Calu3 (cell line): ENCODE results near the gene OR7G1. TPM values are rescaled to one million over a fixed set of nuclear protein-coding genes. Genes with fewer than 3 reads are reported as not detected.

Source experiments
- BruUV-seq: library from RNA; stranded (reverse); fragments of 400-500 nt; replicated peaks from 2 replicates; lab custom pipeline; 2021; lab: Mats Ljungman, UMichigan
- CTCF ChIA-PET: fragments of 300-600 bp; sonication (Branson Sonifier 250); formaldehyde crosslinking; loops from one replicate; lab custom pipeline; 2022; ENCODE audit warnings: antibody characterized with exemption; lab: Charles Lee
- DNase-seq: peaks from one replicate; pipeline ENCODE4 v3.0.0; 2022
- H3K27ac Mint-ChIP-seq: one replicate; pipeline ENCODE4 v1.8.0; 2022; ENCODE audit warnings: mixed read lengths; ENCODE audit not compliant: unreplicated experiment
- H3K27me3 Mint-ChIP-seq: one replicate; pipeline ENCODE4 v1.8.0; 2022; ENCODE audit warnings: mixed read lengths; ENCODE audit not compliant: unreplicated experiment
- H3K36me3 Mint-ChIP-seq: one replicate; pipeline ENCODE4 v1.8.0; 2022; ENCODE audit warnings: mild to moderate bottlenecking, moderate library complexity, mixed read lengths; ENCODE audit not compliant: insufficient read depth, unreplicated experiment
- H3K4me1 Mint-ChIP-seq: one replicate; pipeline ENCODE4 v1.8.0; 2022; ENCODE audit warnings: mild to moderate bottlenecking, low read depth, mixed read lengths; ENCODE audit not compliant: unreplicated experiment
- H3K4me3 Mint-ChIP-seq: one replicate; pipeline ENCODE4 v1.8.0; 2022; ENCODE audit warnings: mild to moderate bottlenecking, low read depth, moderate library complexity, mixed read lengths; ENCODE audit not compliant: unreplicated experiment
- H3K9me3 Mint-ChIP-seq: one replicate; pipeline ENCODE4 v1.8.0; 2022; ENCODE audit warnings: low read depth, mixed read lengths; ENCODE audit not compliant: unreplicated experiment
- intact Hi-C: fragments of 100-400 bp; cut with micrococcal nuclease; formaldehyde crosslinking; loops from one replicate; pipeline ENCODE4 v1.10.0; 2022; ENCODE audit not compliant: unreplicated experiment
- total RNA-seq: library from RNA; stranded (reverse); gene quantifications from 2 replicates; pipeline ENCODE4 v1.2.3, GENCODE V29; 2022
- TF ChIP-seq, protein P1 (sequence below): fragments of 200-600 bp; IDR thresholded peaks from one replicate; pipeline ENCODE4 v1.8.0; 2022; ENCODE audit warnings: antibody characterized with exemption; ENCODE audit not compliant: unreplicated experiment

OR7G1 gene
- total RNA-seq, 1 experiment from 2014 or later = not detected

- no TSS peak for BruUV-seq
- Mint-ChIP-seq H3K27ac (no peak within 1 kb of the TSS), H3K4me3 (no peak within 1 kb of the TSS), H3K9me3 (peaks cover 10% of the 10 kb centered on the region), H3K27me3 (no peaks in the 10 kb centered on the region), H3K4me1 (peaks cover 9% of the 10 kb centered on the region), H3K36me3 (peaks cover 5% of the 10 kb centered on the region)
- TF ChIP-seq, protein P1, sequence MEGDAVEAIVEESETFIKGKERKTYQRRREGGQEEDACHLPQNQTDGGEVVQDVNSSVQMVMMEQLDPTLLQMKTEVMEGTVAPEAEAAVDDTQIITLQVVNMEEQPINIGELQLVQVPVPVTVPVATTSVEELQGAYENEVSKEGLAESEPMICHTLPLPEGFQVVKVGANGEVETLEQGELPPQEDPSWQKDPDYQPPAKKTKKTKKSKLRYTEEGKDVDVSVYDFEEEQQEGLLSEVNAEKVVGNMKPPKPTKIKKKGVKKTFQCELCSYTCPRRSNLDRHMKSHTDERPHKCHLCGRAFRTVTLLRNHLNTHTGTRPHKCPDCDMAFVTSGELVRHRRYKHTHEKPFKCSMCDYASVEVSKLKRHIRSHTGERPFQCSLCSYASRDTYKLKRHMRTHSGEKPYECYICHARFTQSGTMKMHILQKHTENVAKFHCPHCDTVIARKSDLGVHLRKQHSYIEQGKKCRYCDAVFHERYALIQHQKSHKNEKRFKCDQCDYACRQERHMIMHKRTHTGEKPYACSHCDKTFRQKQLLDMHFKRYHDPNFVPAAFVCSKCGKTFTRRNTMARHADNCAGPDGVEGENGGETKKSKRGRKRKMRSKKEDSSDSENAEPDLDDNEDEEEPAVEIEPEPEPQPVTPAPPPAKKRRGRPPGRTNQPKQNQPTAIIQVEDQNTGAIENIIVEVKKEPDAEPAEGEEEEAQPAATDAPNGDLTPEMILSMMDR = no peak
- no peak for DNase-seq
- CTCF ChIA-PET = no interaction called here
- intact Hi-C loops = no loop called here
Observed at GRCh38 chr19:9107375-9107774, 8.2 kb downstream of the OR7G1 start, which contains the start of gene OR7G2. Gene OR7G2, minus strand, starts transcription at chr19:9107475. Its CDS starts 4,232 bp downstream, at chr19:9103243.

- intact Hi-C loops = no loop called here
- BruUV-seq = no TSS peak
- Mint-ChIP-seq H3K27me3 (no peaks in the 10 kb centered on the region), H3K4me1 (no peaks in the 10 kb centered on the region), H3K4me3 (no peak within 1 kb of the TSS), H3K27ac (no peak within 1 kb of the TSS), H3K9me3 (no peaks in the 10 kb centered on the region), H3K36me3 (no peaks in the 10 kb centered on the region)
- TF ChIP-seq, protein P1 = no peak
- CTCF ChIA-PET = no interaction called here
- DNase-seq = no peak
Observed at GRCh38 chr19:9086761-9087160, 28.8 kb downstream of the OR7G1 start, which contains the start of gene OR1M1. Gene OR1M1, plus strand, starts transcription at chr19:9087061. Its CDS starts 6,184 bp downstream, at chr19:9093245.

DNA sequence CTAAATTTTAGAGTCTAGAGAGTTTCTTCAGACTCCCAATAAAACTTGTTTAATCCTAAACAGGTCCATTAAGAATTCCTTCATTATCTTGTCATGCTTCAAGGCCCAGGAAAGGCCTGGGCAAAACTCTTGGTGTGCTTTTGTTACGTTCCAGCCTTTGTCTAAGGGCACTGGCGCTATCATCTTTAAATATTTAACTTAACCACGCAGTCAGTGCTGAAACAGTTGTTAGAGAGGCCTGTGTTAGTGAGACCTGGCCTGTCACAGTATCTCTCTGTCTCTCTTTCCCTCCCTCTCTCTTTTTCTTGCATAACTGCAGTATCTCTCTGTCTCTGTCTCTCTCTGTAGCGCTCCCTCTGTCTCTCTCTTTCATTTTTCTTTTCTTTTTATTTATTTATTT, 36.9 kb downstream of the OR7G1 start:
- H3K4me3 Mint-ChIP-seq = no peak overlapping the region
- no peaks in the 10 kb centered on the region for H3K27me3 Mint-ChIP-seq
- peaks cover 12% of the 10 kb centered on the region for H3K4me1 Mint-ChIP-seq
- no peak overlapping the region for H3K27ac Mint-ChIP-seq
- no peaks in the 10 kb centered on the region for H3K9me3 Mint-ChIP-seq
- intact Hi-C loops = loop anchor here (10.0 kb wide), 1 partner anchor 64 kb away; the partner anchor contains the start of gene MUC16
- CTCF ChIA-PET = no interaction called here
- DNase-seq = no peak
- TF ChIP-seq, protein P1 = no peak
- H3K36me3 Mint-ChIP-seq = peaks cover 13% of the 10 kb centered on the region
- BruUV-seq = no TSS peak

- Mint-ChIP-seq H3K4me1 (peaks cover 12% of the 10 kb centered on the region), H3K27me3 (no peaks in the 10 kb centered on the region), H3K9me3 (no peaks in the 10 kb centered on the region), H3K27ac (no peak overlapping the region), H3K4me3 (no peak overlapping the region), H3K36me3 (peaks cover 13% of the 10 kb centered on the region)
- TF ChIP-seq, protein P1 = no peak
- CTCF ChIA-PET = no interaction called here
- intact Hi-C loops = loop anchor here (10.0 kb wide), 1 partner anchor 62 kb away; the partner anchor contains the start of gene MUC16
- DNase-seq = no peak
- BruUV-seq = no TSS peak
Observed at GRCh38 chr19:9076901-9077300, 38.7 kb downstream of the OR7G1 start.
